Stimulated activated CD4-positive, alpha-beta T cell treated with anti-CD3 and anti-CD28 coated beads, TNF-alpha, amount 100 ng/mL, for 4 hours (primary cell): Measurements from ENCODE around the gene PANK1.

Experiments
- DNase-seq, 3 experiments: peaks; one replicate each; pipeline ENCODE4 v3.0.0-alpha.2; 2020; ENCODE audit warnings: low read depth in 3 of 3

The PANK1 gene

DNA sequence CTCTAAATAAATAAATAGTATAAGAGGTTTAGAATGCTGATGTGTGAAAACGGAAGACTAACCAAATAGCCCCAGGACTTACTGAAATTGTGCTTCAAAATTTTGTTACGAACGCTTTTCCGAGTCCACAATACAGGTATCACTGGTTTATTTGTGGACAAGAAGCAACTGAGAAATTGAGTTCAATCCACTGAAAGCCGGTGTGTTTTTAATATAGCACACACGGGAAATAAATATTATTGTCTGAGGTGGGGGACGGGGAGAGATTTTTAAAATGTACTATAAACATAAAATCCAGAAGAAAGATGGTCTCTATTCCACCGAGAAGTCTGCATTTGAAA, 110.2 kb downstream of the PANK1 start:
- DNase-seq = no peak
